H1 (cell line): Measurements from ENCODE around the gene NARS2.

ENCODE experiments used
- BCL11A ChIP-seq, 2 experiments: IDR thresholded peaks; one replicate each; pipeline ENCODE4 v1.6.1; 2011; ENCODE audit warnings: low read depth in 2 of 2, low read length in 2 of 2, mild to moderate bottlenecking in 2 of 2
- CBX5 ChIP-seq: fragments of 300-800, 300-1000 bp; sonication (generic); IDR thresholded peaks from 2 replicates; pipeline ENCODE4 v1.7.1; 2016; ENCODE audit warnings: antibody characterized with exemption, low read length, low read depth
- GTF2F1 ChIP-seq: IDR thresholded peaks from 2 replicates; pipeline ENCODE4 v1.6.1; 2012; ENCODE audit warnings: low read depth, low read length, improper control_type of control experiment, borderline replicate concordance
- MAFK ChIP-seq: IDR thresholded peaks from 2 replicates; pipeline ENCODE4 v1.6.1; 2012; ENCODE audit warnings: low read depth, mild to moderate bottlenecking, improper control_type of control experiment, low read length
- POLR2A ChIP-seq, 2 experiments: IDR thresholded peaks; 1 replicate in 1 of 2; 2 replicates in 1 of 2; pipeline ENCODE4 v1.6.1; 2011; ENCODE audit warnings: low read depth in 2 of 2, low read length in 2 of 2, mild to moderate bottlenecking in 2 of 2; ENCODE audit errors: control extremely low read depth in 1 of 2
- RFX5 ChIP-seq: IDR thresholded peaks from 2 replicates; pipeline ENCODE4 v1.6.1; 2011; ENCODE audit warnings: low read depth, low read length, improper control_type of control experiment, borderline replicate concordance
- SUZ12 ChIP-seq: fragments of 200-600 bp; sonication (generic); IDR thresholded peaks from 2 replicates; pipeline ENCODE4 v1.6.1; 2012; ENCODE audit warnings: mild to moderate bottlenecking, inconsistent platforms, low read length, moderate library complexity, mixed read lengths
- TBP ChIP-seq: IDR thresholded peaks from 2 replicates; pipeline ENCODE4 v1.6.1; 2011; ENCODE audit warnings: low read depth, low read length, improper control_type of control experiment
- TEAD4 ChIP-seq: IDR thresholded peaks from 2 replicates; pipeline ENCODE4 v1.6.1; 2012; ENCODE audit warnings: low read depth, low read length, inconsistent platforms, mixed read lengths
- TF ChIP-seq, protein P1 (sequence below), 3 experiments: IDR thresholded peaks; 1 replicate in 2 of 3; 2 replicates in 1 of 3; pipeline versions ENCODE4 v1.5.1 to v1.6.1; 2011; ENCODE audit warnings: low read length in 3 of 3, mild to moderate bottlenecking in 3 of 3, inconsistent platforms in 2 of 3, low read depth in 1 of 3, moderate library complexity in 1 of 3; ENCODE audit not compliant: insufficient read depth in 1 of 3; ENCODE audit errors: control extremely low read depth in 1 of 3

DNA sequence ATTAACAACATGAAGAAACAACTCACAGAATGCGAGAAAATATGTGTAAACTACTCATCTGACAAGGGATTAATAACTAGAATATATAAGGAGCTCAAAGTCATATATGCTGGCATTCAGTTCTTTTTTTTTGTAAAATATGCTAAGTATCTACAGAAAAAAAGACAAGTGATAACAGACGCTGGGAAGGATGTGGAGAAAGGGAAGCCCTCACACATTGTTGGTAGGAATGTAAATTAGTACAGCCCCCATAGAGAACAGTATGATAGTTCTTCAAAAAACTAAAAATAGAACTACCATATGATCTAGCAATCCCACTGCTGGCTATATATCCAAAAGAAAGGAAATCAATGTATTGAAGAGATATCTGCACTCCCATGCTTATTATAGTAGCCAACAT is 170.9 kb downstream of the NARS2 start:
- TF ChIP-seq, protein P1, sequence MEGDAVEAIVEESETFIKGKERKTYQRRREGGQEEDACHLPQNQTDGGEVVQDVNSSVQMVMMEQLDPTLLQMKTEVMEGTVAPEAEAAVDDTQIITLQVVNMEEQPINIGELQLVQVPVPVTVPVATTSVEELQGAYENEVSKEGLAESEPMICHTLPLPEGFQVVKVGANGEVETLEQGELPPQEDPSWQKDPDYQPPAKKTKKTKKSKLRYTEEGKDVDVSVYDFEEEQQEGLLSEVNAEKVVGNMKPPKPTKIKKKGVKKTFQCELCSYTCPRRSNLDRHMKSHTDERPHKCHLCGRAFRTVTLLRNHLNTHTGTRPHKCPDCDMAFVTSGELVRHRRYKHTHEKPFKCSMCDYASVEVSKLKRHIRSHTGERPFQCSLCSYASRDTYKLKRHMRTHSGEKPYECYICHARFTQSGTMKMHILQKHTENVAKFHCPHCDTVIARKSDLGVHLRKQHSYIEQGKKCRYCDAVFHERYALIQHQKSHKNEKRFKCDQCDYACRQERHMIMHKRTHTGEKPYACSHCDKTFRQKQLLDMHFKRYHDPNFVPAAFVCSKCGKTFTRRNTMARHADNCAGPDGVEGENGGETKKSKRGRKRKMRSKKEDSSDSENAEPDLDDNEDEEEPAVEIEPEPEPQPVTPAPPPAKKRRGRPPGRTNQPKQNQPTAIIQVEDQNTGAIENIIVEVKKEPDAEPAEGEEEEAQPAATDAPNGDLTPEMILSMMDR (IDR thresholded peaks at IDR 0.05; ENCODE audit: control extremely low read depth in 1 of 3, insufficient read depth in 1 of 3, low read depth in 1 of 3, low read length in 3 of 3), result no peak
- TF ChIP-seq BCL11A (IDR thresholded peaks at IDR 0.05; ENCODE audit: low read depth in 2 of 2, low read length in 2 of 2) (no peak), RFX5 (no peak), CBX5 (no peak), TBP (no peak), POLR2A (IDR thresholded peaks at IDR 0.05; ENCODE audit: control extremely low read depth in 1 of 2, low read depth in 2 of 2, low read length in 2 of 2) (no peak), SUZ12 (no peak), MAFK (no peak), GTF2F1 (no peak), TEAD4 (no peak)
